SW 1271 (cell line): Measurements from ENCODE around the gene ADGRA1.
"Not testable (repeated sequence)": the region's sequence is repeated elsewhere in the genome, so short reads cannot be mapped to it uniquely, and the experiment has no call there.

Source experiments
- DNase-seq, 2 experiments: peaks; one replicate each; lab custom pipeline; 2025; lab: John Stamatoyannopoulos, UW

ADGRA1 gene, protein sequence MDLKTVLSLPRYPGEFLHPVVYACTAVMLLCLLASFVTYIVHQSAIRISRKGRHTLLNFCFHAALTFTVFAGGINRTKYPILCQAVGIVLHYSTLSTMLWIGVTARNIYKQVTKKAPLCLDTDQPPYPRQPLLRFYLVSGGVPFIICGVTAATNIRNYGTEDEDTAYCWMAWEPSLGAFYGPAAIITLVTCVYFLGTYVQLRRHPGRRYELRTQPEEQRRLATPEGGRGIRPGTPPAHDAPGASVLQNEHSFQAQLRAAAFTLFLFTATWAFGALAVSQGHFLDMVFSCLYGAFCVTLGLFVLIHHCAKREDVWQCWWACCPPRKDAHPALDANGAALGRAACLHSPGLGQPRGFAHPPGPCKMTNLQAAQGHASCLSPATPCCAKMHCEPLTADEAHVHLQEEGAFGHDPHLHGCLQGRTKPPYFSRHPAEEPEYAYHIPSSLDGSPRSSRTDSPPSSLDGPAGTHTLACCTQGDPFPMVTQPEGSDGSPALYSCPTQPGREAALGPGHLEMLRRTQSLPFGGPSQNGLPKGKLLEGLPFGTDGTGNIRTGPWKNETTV

DNA sequence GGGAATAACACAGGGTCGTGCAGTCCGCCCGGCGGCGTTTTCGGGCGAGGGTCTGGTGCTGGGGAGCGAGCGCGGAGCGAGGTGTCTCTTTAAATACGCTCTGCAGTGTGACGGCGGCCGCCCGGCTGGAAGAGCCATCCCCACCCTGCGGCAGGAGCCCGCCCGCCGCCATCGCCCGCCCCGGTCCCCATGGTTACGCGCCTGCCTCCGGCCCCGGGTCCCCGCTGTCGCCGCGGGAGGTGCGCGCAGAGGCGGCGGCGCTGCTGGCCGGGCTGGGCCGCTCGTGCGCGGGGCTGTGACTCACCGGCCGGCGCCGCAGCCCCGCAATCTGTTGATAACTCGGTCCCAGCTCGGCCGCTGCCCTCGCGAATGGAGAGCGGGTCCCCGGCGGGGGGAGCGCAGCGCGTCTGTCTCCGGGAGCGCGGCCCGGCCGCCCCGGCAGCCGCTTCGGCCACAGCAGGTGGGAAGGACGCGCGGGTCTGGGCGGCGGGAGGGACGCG is at the start of gene ADGRA1:
Gene ADGRA1, plus strand, starts transcription at position 246 of the 500 bp plus-strand sequence. CDS start 986 bp downstream, outside the sequence.
- DNase-seq = no peak

- no peak for DNase-seq
Observed at GRCh38 chr10:133038036-133038823, 49.5 kb upstream of the ADGRA1 start.

- no peak for DNase-seq
Observed at GRCh38 chr10:133039107-133039802, 48.5 kb upstream of the ADGRA1 start.

- DNase-seq = no peak
Observed at GRCh38 chr10:133039803-133040165, 47.9 kb upstream of the ADGRA1 start.

GRCh38 chr10:133040198-133040597 is 47.5 kb upstream of the ADGRA1 start:
- DNase-seq = no peak

- DNase-seq = no peak
Observed at GRCh38 chr10:133041101-133041500, 46.6 kb upstream of the ADGRA1 start.

- no peak for DNase-seq
Observed at GRCh38 chr10:133042061-133042460, 45.7 kb upstream of the ADGRA1 start.

GRCh38 chr10:133042816-133043215 is 44.9 kb upstream of the ADGRA1 start:
- DNase-seq = no peak

- DNase-seq = no peak
Observed at GRCh38 chr10:133043541-133044225, 44.0 kb upstream of the ADGRA1 start.

DNA sequence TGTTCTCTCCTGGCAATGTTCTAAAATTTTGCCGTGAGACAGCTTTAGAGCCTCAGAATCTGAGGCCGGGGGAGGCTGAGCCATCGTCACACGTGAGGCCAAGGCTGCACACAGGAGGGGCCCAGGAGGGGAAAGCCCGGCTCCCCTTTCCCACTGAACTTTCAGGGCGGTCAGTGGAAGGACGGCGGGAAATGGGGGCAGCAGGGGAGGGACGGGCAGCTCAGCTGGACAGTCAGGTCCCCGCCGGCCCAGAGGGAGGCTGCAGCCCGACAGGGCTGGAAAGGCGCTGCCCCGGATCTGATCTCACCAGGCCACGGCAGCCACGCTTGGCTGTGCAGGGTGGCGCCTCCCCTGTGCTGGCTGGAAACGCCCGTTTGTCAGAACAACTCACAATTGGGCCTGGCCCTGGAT is 43.3 kb upstream of the ADGRA1 start:
- DNase-seq = no peak

- no peak for DNase-seq
Observed at GRCh38 chr10:133045556-133046389, 42.0 kb upstream of the ADGRA1 start.

DNA sequence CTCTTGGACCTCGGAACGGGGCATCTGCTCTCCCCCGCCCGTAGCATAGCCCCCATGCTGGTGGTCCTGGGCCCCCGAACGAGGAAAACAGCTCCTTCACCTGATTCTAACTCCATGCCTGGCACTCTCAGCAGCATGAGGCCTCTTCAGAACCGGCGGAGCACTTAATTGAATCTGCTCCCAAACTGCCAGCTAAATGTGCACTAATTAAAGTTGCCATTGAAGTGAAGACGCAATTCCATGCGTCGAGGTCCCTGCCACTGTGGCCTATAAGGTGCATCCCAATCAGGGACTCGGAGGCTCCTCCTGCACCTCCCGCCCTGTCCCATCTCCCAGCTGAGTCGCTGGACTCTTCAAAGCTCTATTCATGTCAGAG is 41.3 kb upstream of the ADGRA1 start:
- DNase-seq = no peak

DNA sequence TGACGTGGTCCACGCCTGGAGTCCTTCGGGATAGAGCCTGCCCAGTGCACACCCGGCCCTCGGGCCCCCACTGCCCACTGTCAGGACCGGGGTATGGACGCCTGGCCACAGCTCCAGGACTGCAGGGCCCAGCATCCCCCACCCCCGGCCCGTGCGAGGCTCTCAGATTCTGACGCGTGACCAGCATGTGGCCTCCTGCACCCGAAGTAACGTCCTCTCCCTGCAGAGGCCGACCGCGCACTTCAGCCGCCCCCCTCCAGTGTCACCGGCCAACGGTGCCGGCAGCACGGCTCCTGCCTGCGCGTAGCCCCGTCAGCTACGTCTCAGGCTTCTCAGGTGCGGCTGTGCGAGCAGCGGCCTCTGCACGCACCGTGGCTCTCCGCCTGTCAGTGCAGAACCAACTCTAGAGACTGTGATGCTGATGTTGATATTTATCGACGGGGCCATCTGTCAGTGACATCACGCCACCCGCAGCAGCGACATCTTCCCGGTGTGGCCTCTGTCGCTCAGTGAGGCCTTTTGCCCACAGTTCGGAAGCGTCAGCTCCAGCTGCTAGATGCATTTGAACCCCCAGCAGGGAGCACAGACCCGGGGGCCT is 40.1 kb upstream of the ADGRA1 start:
- DNase-seq = no peak

- no peak for DNase-seq
Observed at GRCh38 chr10:133048266-133048665, 39.5 kb upstream of the ADGRA1 start.

GRCh38 chr10:133048926-133049325 is 38.8 kb upstream of the ADGRA1 start:
- DNase-seq = no peak

- no peak for DNase-seq
Observed at GRCh38 chr10:133049639-133050038, 38.1 kb upstream of the ADGRA1 start.

GRCh38 chr10:133050371-133050770 is 37.4 kb upstream of the ADGRA1 start:
- DNase-seq = no peak

- DNase-seq = no peak
Observed at GRCh38 chr10:133052076-133052475, 35.6 kb upstream of the ADGRA1 start.

- DNase-seq = not testable (repeated sequence)
Observed at GRCh38 chr10:133053527-133054133, 34.1 kb upstream of the ADGRA1 start.

DNA sequence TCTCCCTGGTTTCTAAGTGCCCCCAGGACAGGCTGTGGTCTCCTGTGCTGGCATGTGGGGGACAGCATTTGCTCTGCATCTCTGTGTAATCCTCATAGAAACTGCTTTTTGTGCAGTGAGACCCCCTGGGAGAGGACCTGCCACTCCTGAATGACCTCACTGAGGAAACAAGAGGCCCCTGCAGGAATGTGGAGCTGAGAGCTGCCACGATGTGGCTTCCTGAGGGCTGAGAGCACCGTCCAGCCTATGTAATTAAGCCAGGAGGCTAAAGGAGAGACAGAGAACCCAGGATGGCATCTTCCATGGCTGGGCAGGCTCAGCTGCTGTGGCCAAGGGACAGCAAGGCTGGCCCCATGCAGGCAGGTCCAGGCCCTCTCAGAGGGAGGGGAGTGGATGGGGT is 32.3 kb upstream of the ADGRA1 start:
- no peak for DNase-seq
